Measurements from ENCODE around the gene TEDC1. TPM values are rescaled to one million over a fixed set of nuclear protein-coding genes. Genes with fewer than 3 reads are reported as not detected.

The TEDC1 gene
- total RNA-seq, 3 donors from 2014 or later, result 4.9 to 7.8 (median 6.7) TPM

DNA sequence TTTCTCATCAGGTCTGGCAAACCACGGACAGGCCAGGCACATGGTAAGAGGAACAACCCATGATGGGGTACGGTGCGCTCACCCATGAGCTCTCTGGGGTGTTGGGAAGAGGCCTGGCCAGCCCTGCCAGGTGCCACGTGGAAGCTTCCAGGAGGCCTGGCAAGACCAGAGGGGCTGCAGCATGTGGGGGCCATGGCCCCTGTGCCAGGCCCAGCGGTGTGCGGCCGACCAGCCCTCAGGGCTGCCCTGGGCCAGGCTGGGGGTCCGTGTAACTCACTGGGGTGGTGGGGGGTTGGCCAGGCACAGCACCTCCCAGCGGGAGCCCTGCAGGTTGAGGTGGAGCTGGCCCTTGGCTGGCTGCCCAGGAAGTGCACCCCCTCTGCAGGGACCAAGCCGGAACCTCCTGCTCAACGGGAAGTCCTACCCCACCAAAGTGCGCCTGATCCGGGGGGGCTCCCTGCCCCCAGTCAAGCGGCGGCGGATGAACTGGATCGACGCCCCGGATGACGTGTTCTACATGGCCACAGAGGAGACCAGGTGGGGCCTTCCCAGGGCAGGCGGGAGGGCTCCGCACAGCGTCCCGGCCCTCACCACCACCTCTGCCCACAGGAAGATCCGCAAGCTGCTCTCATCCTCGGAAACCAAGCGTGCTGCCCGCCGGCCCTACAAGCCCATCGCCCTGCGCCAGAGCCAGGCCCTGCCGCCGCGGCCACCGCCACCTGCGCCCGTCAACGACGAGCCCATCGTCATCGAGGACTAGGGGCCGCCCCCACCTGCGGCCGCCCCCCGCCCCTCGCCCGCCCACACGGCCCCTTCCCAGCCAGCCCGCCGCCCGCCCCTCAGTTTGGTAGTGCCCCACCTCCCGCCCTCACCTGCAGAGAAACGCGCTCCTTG, 21.3 kb upstream of the TEDC1 start:
- Histone ChIP-seq H3K27me3 (no peaks in the 10 kb centered on the region), H3K9me3 (no peaks in the 10 kb centered on the region), H3K4me1 (peaks cover 35 to 48% of the 10 kb centered on the region in 2 donors), H3K36me3 (no peaks in the 10 kb centered on the region), H3K27ac (peak overlapping the region; percentile 95 to 96), H3K4me3 (peak overlapping the region in 1 of 3 donors; percentile 39)
- intact Hi-C loops (cut with DNase I; ENCODE audit: low total_unique reads), result no loop called here
- no peak for TF ChIP-seq POLR2A (IDR thresholded peaks at IDR 0.05)
- peak in 1 of 2 donors; percentile 66 for DNase-seq (ENCODE audit: low spot score in 2 of 2)

DNA sequence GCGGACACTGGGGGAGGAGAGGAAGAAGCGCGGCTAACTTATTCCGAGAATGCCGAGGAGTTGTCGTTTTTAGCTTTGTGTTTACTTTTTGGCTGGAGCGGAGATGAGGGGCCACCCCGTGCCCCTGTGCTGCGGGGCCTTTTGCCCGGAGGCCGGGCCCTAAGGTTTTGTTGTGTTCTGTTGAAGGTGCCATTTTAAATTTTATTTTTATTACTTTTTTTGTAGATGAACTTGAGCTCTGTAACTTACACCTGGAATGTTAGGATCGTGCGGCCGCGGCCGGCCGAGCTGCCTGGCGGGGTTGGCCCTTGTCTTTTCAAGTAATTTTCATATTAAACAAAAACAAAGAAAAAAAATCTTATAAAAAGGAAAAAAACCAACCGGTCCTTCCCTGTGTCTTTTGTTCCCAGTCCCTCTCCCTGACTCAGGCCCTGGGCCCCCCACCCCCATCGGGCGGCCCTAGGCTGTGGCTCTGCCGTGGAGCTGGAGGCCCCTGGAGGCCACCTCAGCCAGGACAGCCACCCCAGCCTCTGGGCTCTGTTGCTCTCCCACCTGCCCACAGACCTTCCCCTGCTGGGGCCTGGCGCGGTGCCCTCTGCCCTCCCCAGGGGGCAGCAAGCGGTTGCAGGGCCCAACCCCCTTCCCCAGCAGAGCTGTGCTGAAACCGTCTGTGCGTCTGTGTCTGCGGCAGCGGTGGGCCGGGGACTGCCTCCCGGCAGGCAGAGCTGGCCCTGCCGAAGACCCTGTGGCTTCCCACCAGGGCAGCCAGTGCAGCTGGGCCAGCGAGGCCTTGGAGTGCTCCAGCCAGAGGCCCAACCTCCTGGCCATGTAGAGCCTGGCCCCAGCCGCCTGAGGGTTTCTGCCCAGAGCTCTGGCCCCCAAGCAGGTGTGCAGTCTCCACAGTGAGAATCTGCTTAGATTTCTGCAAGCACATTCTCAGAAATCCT, 20.4 kb upstream of the TEDC1 start:
- H3K27ac ChIP-seq, result peak overlapping the region; percentile 96 to 99
- DNase-seq (ENCODE audit: low spot score in 2 of 2), result no peak
- intact Hi-C loops (cut with DNase I; ENCODE audit: low total_unique reads), result no loop called here

DNA sequence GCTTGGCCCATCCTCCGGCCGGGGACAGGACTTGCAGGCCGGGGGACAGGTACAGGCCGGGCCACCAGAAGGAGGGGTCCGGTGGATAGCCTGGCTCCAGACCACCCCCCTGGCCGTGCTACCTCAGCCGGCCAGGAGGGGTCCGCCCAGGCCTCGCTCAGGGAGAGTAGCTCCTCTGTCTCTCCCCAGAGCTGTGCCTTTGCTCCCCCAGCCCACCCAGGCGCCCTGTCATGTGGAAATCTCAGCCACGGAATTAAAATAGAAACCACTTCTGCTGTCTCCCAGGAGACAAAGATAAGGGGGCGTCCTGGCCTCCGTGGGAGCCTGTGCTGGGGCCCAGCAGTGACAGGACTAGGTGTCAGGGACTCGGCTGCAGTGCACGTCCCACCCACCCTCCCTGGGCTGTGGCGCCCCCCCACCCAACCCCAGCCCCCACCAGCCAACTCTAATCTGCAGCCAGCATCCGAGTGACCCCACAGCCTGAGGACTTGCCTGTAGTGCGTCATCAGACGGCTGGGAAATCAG, 19.7 kb upstream of the TEDC1 start:
- DNase-seq (ENCODE audit: low spot score in 2 of 2), result no peak

More for the DNA sequence above, 20.4 kb upstream of the TEDC1 start:
- Histone ChIP-seq H3K9me3 (no peaks in the 10 kb centered on the region), H3K4me1 (peaks cover 35 to 53% of the 10 kb centered on the region in 2 donors), H3K4me3 (peak overlapping the region in 1 of 3 donors; percentile 33), H3K36me3 (no peaks in the 10 kb centered on the region), H3K27me3 (no peaks in the 10 kb centered on the region)
- TF ChIP-seq, protein P1, sequence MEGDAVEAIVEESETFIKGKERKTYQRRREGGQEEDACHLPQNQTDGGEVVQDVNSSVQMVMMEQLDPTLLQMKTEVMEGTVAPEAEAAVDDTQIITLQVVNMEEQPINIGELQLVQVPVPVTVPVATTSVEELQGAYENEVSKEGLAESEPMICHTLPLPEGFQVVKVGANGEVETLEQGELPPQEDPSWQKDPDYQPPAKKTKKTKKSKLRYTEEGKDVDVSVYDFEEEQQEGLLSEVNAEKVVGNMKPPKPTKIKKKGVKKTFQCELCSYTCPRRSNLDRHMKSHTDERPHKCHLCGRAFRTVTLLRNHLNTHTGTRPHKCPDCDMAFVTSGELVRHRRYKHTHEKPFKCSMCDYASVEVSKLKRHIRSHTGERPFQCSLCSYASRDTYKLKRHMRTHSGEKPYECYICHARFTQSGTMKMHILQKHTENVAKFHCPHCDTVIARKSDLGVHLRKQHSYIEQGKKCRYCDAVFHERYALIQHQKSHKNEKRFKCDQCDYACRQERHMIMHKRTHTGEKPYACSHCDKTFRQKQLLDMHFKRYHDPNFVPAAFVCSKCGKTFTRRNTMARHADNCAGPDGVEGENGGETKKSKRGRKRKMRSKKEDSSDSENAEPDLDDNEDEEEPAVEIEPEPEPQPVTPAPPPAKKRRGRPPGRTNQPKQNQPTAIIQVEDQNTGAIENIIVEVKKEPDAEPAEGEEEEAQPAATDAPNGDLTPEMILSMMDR (IDR thresholded peaks at IDR 0.05), result no peak
- no peak for TF ChIP-seq POLR2AphosphoS5 (IDR thresholded peaks at IDR 0.05)
- no peak for TF ChIP-seq POLR2A (IDR thresholded peaks at IDR 0.05)

GRCh38 chr14:105471823-105472485, 19.1 kb upstream of the TEDC1 start:
- H3K27ac ChIP-seq, result peak overlapping the region; percentile 96 to 99
- no peaks in the 10 kb centered on the region for H3K36me3 ChIP-seq
- peaks cover 42 to 57% of the 10 kb centered on the region in 2 donors for H3K4me1 ChIP-seq
- intact Hi-C loops (cut with DNase I; ENCODE audit: low total_unique reads), result no loop called here
- no peaks in the 10 kb centered on the region for H3K9me3 ChIP-seq
- no peak for DNase-seq (ENCODE audit: low spot score in 2 of 2)
- no peaks in the 10 kb centered on the region for H3K27me3 ChIP-seq
- H3K4me3 ChIP-seq, result no peak overlapping the region
- TF ChIP-seq POLR2A (IDR thresholded peaks at IDR 0.05) (no peak), POLR2AphosphoS5 (IDR thresholded peaks at IDR 0.05) (no peak)
- TF ChIP-seq, protein P1 (IDR thresholded peaks at IDR 0.05), result no peak

More for the DNA sequence above, 19.7 kb upstream of the TEDC1 start:
- H3K27ac ChIP-seq, result peak overlapping the region; percentile 96 to 99
- H3K36me3 ChIP-seq, result no peaks in the 10 kb centered on the region
- TF ChIP-seq POLR2A (IDR thresholded peaks at IDR 0.05) (no peak), POLR2AphosphoS5 (IDR thresholded peaks at IDR 0.05) (no peak)
- TF ChIP-seq, protein P1 (IDR thresholded peaks at IDR 0.05), result no peak
- peaks cover 40 to 55% of the 10 kb centered on the region in 2 donors for H3K4me1 ChIP-seq
- H3K4me3 ChIP-seq, result no peak overlapping the region
- intact Hi-C loops (cut with DNase I; ENCODE audit: low total_unique reads), result no loop called here
- no peaks in the 10 kb centered on the region for H3K9me3 ChIP-seq
- H3K27me3 ChIP-seq, result no peaks in the 10 kb centered on the region

GRCh38 chr14:105472486-105472991, 18.5 kb upstream of the TEDC1 start:
- DNase-seq (ENCODE audit: low spot score in 2 of 2), result no peak
- no peaks in the 10 kb centered on the region for H3K9me3 ChIP-seq
- TF ChIP-seq POLR2A (IDR thresholded peaks at IDR 0.05), result no peak
- TF ChIP-seq, protein P1 (IDR thresholded peaks at IDR 0.05), result no peak
- TF ChIP-seq POLR2AphosphoS5 (IDR thresholded peaks at IDR 0.05), result no peak
- no peaks in the 10 kb centered on the region for H3K27me3 ChIP-seq
- H3K27ac ChIP-seq, result peak overlapping the region; percentile 96 to 99
- H3K4me1 ChIP-seq, result peaks cover 42 to 56% of the 10 kb centered on the region in 2 donors
- intact Hi-C loops (cut with DNase I; ENCODE audit: low total_unique reads), result no loop called here
- H3K36me3 ChIP-seq, result no peaks in the 10 kb centered on the region
- peak overlapping the region in 1 of 3 donors; percentile 97 for H3K4me3 ChIP-seq

Measured in breast epithelium (tissue), 4 donors.